WTC11 (cell line): ENCODE results near the gene CEP72. TPM values are rescaled to one million over a fixed set of nuclear protein-coding genes. Genes with fewer than 3 reads are reported as not detected.

Experiments used
- ATAC-seq: fragments of 200-7000 bp; cut with Tn5 transposase; 2 replicates; pipeline ENCODE4 v1.10.0; 2021; ENCODE audit warnings: mild to moderate bottlenecking, moderate library complexity
- CTCF ChIA-PET: fragments of 300-600 bp; sonication (Branson Sonifier 250); formaldehyde crosslinking; loops from one replicate; lab custom pipeline; 2021; ENCODE audit warnings: antibody characterized with exemption; lab: Charles Lee
- POLR2A ChIA-PET: fragments of 350-600 bp; sonication (Branson Sonifier 250); formaldehyde crosslinking; loops from one replicate; lab custom pipeline; 2021; ENCODE audit warnings: antibody characterized with exemption; lab: Charles Lee
- DNase-seq: peaks from one replicate; pipeline ENCODE4 v3.0.0; 2021; ENCODE audit warnings: low spot score
- H3K27ac Mint-ChIP-seq: 2 replicates; pipeline ENCODE4 v1.8.0; 2021; ENCODE audit warnings: mixed read lengths
- H3K27me3 Mint-ChIP-seq: 2 replicates; pipeline ENCODE4 v1.8.0; 2021; ENCODE audit warnings: low read depth, mild to moderate bottlenecking, moderate library complexity, mixed read lengths
- H3K36me3 Mint-ChIP-seq: 2 replicates; pipeline ENCODE4 v1.8.0; 2021; ENCODE audit warnings: mixed read lengths
- H3K4me1 Mint-ChIP-seq: 2 replicates; pipeline ENCODE4 v1.8.0; 2022; ENCODE audit warnings: mixed read lengths
- H3K4me3 Mint-ChIP-seq: 2 replicates; pipeline ENCODE4 v1.8.0; 2021; ENCODE audit warnings: mild to moderate bottlenecking, moderate library complexity, mixed read lengths
- H3K9me3 Mint-ChIP-seq: 2 replicates; pipeline ENCODE4 v1.8.0; 2021; ENCODE audit warnings: mixed read lengths
- ATF6 ChIP-seq: sonication (generic); formaldehyde crosslinking; IDR thresholded peaks from 2 replicates; pipeline ENCODE4 v1.8.1; 2023; ENCODE audit warnings: mild to moderate bottlenecking, missing genetic modification reagents
- FOXJ3 ChIP-seq: sonication (generic); formaldehyde crosslinking; IDR thresholded peaks from 2 replicates; pipeline ENCODE4 v1.9.0; 2021; ENCODE audit warnings: missing genetic modification reagents, mild to moderate bottlenecking, borderline replicate concordance
- GTF2I ChIP-seq: fragments of 250-450 bp; sonication (Bioruptor Pico); conservative IDR thresholded peaks from 2 replicates; pipeline ENCODE4 v1.4.0; 2021; ENCODE audit warnings: mild to moderate bottlenecking
- HMGXB4 ChIP-seq: sonication (generic); formaldehyde crosslinking; IDR thresholded peaks from 2 replicates; pipeline ENCODE4 v1.8.1; 2023; ENCODE audit warnings: mild to moderate bottlenecking, moderate library complexity, missing genetic modification reagents
- MAX ChIP-seq: sonication (generic); formaldehyde crosslinking; IDR thresholded peaks from 2 replicates; pipeline ENCODE4 v1.8.0; 2022; ENCODE audit warnings: mild to moderate bottlenecking, missing genetic modification reagents
- NR3C1 ChIP-seq: sonication (generic); formaldehyde crosslinking; conservative IDR thresholded peaks from 2 replicates; pipeline ENCODE4 v1.8.1; 2023; ENCODE audit warnings: low read depth, mild to moderate bottlenecking, missing genetic modification reagents
- SP1 ChIP-seq: sonication (generic); formaldehyde crosslinking; conservative IDR thresholded peaks from 2 replicates; pipeline ENCODE4 v1.8.1; 2022; ENCODE audit warnings: missing genetic modification reagents
- ZBTB21 ChIP-seq: sonication (generic); formaldehyde crosslinking; IDR thresholded peaks from 2 replicates; pipeline ENCODE4 v1.8.1; 2023; ENCODE audit warnings: mild to moderate bottlenecking, missing genetic modification reagents, borderline replicate concordance
- ZMAT4 ChIP-seq: fragments of 250-450 bp; sonication (Bioruptor Pico); IDR thresholded peaks from 2 replicates; pipeline ENCODE4 v1.9.0; 2021; ENCODE audit warnings: mild to moderate bottlenecking
- ZNF138 ChIP-seq: sonication (generic); formaldehyde crosslinking; conservative IDR thresholded peaks from 2 replicates; pipeline ENCODE4 v1.8.1; 2022; ENCODE audit warnings: mild to moderate bottlenecking, moderate library complexity, missing genetic modification reagents
- ZNF396 ChIP-seq: fragments of 250-450 bp; sonication (Bioruptor Pico); IDR thresholded peaks from 2 replicates; pipeline ENCODE4 v1.8.0; 2021; ENCODE audit warnings: mild to moderate bottlenecking, moderate library complexity, borderline replicate concordance
- ZNF416 ChIP-seq: fragments of 250-450 bp; sonication (Bioruptor Pico); IDR thresholded peaks from 2 replicates; pipeline ENCODE4 v1.9.0; 2021; ENCODE audit warnings: mild to moderate bottlenecking, inconsistent platforms
- ZSCAN18 ChIP-seq: fragments of 250-450 bp; sonication (Bioruptor Pico); IDR thresholded peaks from 2 replicates; pipeline ENCODE4 v2.1.2; 2022; ENCODE audit warnings: mild to moderate bottlenecking, moderate library complexity
- total RNA-seq: library from RNA; stranded (reverse); gene quantifications from 3 replicates; pipeline ENCODE4 v1.2.3, GENCODE V29; 2021
- TF ChIP-seq, protein P1 (sequence below): sonication (generic); formaldehyde crosslinking; IDR thresholded peaks from 2 replicates; pipeline ENCODE4 v1.8.0; 2023; ENCODE audit warnings: mild to moderate bottlenecking, missing genetic modification reagents
- TF ChIP-seq, protein P2 (sequence below): sonication (generic); formaldehyde crosslinking; IDR thresholded peaks from 2 replicates; pipeline ENCODE4 v1.8.1; 2022; ENCODE audit warnings: low read depth, mild to moderate bottlenecking, moderate library complexity, missing genetic modification reagents, borderline replicate concordance

The CEP72 gene
- total RNA-seq, 1 experiment from 2014 or later = 26.6 TPM

GRCh38 chr5:635306-636055 is 23.3 kb downstream of the CEP72 start:
- no peaks in the 10 kb centered on the region for H3K27me3 Mint-ChIP-seq
- H3K4me3 Mint-ChIP-seq = no peak overlapping the region
- DNase-seq (no peak), ATAC-seq (no peak)
- TF ChIP-seq HMGXB4 = no peak
- H3K27ac Mint-ChIP-seq = no peak overlapping the region
- ChIA-PET CTCF (no interaction called here), POLR2A (no interaction called here)
- no peaks in the 10 kb centered on the region for H3K4me1 Mint-ChIP-seq
- H3K36me3 Mint-ChIP-seq = peaks cover 52% of the 10 kb centered on the region
- no peaks in the 10 kb centered on the region for H3K9me3 Mint-ChIP-seq

DNA sequence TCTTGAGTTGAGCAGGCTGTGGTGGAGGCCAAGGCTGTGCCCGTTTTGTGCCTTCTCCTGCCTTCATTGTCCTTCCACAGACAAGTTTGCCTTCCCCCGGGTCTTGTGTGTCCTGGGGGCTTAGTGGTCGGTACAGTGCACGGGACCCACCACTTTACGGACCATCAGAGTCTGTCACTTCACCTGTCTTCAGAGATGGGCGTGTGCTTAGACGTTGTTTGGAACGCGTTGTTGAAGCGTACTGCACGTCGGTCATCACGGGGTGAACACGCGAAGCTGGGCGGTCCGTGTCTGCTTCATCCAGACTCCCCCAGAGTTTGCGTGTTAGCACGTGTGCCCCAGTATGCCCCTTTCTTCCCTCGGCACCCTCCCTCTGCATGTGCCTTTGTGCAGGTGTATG is 24.8 kb downstream of the CEP72 start:
- DNase-seq (no peak), ATAC-seq (no peak)
- no peaks in the 10 kb centered on the region for H3K27me3 Mint-ChIP-seq
- no peaks in the 10 kb centered on the region for H3K9me3 Mint-ChIP-seq
- no peak for TF ChIP-seq ZNF138
- TF ChIP-seq ZNF416 = no peak
- TF ChIP-seq ZSCAN18 (CRISPR knock-in tag) = no peak
- no peak for TF ChIP-seq ZMAT4 (CRISPR knock-in tag)
- no peak for TF ChIP-seq ATF6
- TF ChIP-seq NR3C1 (CRISPR knock-in tag) = no peak
- TF ChIP-seq, all 79 proteins: peak for 0
- no peaks in the 10 kb centered on the region for H3K4me1 Mint-ChIP-seq
- no peak overlapping the region for H3K4me3 Mint-ChIP-seq
- CTCF ChIA-PET = no interaction called here
- POLR2A ChIA-PET = no interaction called here
- peaks cover 56% of the 10 kb centered on the region for H3K36me3 Mint-ChIP-seq
- H3K27ac Mint-ChIP-seq = no peak overlapping the region

DNA sequence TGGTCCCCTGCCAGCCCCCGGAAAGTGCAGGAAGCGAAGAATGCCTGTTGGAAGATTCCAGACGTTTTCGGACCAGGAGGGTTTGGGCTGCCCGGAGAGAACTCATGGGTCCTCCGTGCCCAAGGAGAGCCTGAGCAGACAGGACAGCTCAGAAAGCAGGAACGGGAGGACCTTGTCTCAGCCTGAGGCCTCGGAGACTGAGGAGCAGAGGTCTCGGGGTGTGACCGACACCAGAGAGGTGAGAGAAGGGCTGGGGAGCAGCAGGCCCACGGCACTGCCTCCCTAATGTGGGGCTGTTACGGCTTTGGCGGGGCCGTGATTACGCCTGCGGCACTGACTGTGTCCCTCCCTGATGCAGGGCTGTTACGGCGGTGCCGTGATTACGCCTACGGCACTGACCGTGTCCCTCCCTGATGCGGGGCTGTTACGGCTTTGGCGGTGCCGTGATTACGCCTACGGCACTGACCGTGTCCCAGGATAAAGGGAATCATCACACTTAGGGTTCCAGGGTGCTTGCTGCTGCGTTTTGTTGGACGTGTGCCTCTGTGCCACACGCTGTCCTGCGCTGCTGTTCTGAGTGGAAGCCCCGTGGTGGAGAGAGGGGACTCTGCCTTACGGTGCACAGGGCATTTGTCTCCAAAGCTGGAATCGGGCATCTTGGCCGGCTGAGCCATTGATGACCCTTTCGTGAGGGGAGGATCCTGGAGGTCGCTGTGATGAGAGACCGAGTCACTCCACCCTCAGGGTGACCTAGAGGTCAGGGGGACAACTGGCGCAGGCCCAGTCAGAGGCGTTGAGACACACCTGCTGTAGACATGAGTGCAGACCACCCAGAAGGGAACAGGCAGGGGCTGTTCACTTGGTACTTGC is 25.7 kb downstream of the CEP72 start:
- Mint-ChIP-seq H3K27ac (peak overlapping the region; percentile 72; the same call in 1 of the 2 replicates), H3K36me3 (peaks cover 56% of the 10 kb centered on the region), H3K4me3 (no peak overlapping the region), H3K9me3 (no peaks in the 10 kb centered on the region), H3K27me3 (no peaks in the 10 kb centered on the region), H3K4me1 (no peaks in the 10 kb centered on the region)
- no peak for DNase-seq
- ChIA-PET POLR2A (no interaction called here), CTCF (no interaction called here)
- no peak for ATAC-seq
- TF ChIP-seq ZNF396 (CRISPR knock-in tag) (no peak), ZBTB21 (CRISPR knock-in tag) (no peak), ZSCAN18 (CRISPR knock-in tag) (no peak), MAX (CRISPR knock-in tag) (no peak), FOXJ3 (CRISPR knock-in tag) (no peak), SP1 (no peak), GTF2I (no peak), HMGXB4 (no peak)
- TF ChIP-seq, protein P1, sequence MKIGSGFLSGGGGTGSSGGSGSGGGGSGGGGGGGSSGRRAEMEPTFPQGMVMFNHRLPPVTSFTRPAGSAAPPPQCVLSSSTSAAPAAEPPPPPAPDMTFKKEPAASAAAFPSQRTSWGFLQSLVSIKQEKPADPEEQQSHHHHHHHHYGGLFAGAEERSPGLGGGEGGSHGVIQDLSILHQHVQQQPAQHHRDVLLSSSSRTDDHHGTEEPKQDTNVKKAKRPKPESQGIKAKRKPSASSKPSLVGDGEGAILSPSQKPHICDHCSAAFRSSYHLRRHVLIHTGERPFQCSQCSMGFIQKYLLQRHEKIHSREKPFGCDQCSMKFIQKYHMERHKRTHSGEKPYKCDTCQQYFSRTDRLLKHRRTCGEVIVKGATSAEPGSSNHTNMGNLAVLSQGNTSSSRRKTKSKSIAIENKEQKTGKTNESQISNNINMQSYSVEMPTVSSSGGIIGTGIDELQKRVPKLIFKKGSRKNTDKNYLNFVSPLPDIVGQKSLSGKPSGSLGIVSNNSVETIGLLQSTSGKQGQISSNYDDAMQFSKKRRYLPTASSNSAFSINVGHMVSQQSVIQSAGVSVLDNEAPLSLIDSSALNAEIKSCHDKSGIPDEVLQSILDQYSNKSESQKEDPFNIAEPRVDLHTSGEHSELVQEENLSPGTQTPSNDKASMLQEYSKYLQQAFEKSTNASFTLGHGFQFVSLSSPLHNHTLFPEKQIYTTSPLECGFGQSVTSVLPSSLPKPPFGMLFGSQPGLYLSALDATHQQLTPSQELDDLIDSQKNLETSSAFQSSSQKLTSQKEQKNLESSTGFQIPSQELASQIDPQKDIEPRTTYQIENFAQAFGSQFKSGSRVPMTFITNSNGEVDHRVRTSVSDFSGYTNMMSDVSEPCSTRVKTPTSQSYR (CRISPR knock-in tag) = no peak
- TF ChIP-seq, protein P2, sequence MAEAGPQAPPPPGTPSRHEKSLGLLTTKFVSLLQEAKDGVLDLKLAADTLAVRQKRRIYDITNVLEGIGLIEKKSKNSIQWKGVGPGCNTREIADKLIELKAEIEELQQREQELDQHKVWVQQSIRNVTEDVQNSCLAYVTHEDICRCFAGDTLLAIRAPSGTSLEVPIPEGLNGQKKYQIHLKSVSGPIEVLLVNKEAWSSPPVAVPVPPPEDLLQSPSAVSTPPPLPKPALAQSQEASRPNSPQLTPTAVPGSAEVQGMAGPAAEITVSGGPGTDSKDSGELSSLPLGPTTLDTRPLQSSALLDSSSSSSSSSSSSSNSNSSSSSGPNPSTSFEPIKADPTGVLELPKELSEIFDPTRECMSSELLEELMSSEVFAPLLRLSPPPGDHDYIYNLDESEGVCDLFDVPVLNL (CRISPR knock-in tag) = no peak
